GM13977 (cell line): ENCODE measurements around the gene NPSR1.

Source experiments
- DNase-seq: peaks from one replicate; pipeline ENCODE4 v3.0.0; 2012; ENCODE audit warnings: low spot score
- CTCF ChIP-seq: IDR thresholded peaks from 2 replicates; pipeline ENCODE4 v1.5.1; 2012; ENCODE audit warnings: mild to moderate bottlenecking, control low read depth; ENCODE audit not compliant: insufficient read depth; ENCODE audit errors: extremely low read depth, missing control alignments
- in situ Hi-C: fragments of 300-500 bp; cut with MboI; formaldehyde crosslinking; loops from one replicate; pipeline ENCODE4 v1.12.0; 2022; ENCODE audit warnings: low sequenced_read_pairs, low pct_unique_long_range_greater_than_20kb, mixed read lengths, inconsistent platforms; ENCODE audit not compliant: unreplicated experiment

NPSR1 gene

GRCh38 chr7:34748728-34749089, 90.7 kb downstream of the NPSR1 start:
- TF ChIP-seq CTCF, result no peak
- in situ Hi-C loops, result no loop called here
- no peak for DNase-seq

- no peak for DNase-seq
- in situ Hi-C loops, result no loop called here
- no peak for TF ChIP-seq CTCF
Measured at GRCh38 chr7:34749446-34749845, 91.4 kb downstream of the NPSR1 start.

DNA sequence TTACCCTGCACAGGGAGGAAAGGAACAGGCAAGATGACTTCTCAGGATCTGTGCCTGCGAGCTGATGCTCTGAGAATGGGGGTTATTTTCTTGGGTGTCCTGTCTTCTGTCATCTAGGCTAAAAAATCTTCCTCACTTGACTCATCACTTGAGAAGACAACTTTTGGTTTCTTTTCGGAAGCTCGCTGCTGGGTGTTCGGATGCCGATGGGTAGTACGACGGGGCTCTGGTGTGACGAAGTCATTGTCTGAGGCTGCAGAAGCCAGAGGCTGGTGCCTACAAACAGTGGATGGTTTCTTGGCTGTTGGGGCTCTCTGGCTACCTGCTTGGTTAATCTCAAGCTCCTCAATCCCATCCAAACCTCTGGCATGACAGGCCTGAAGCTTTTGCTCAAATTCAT, 92.2 kb downstream of the NPSR1 start:
- in situ Hi-C loops, result no loop called here
- TF ChIP-seq CTCF, result no peak
- DNase-seq, result no peak

- in situ Hi-C loops, result no loop called here
- no peak for DNase-seq
- TF ChIP-seq CTCF, result no peak
Measured at GRCh38 chr7:34750636-34751035, 92.6 kb downstream of the NPSR1 start.

GRCh38 chr7:34751725-34752643, 94.0 kb downstream of the NPSR1 start:
- DNase-seq, result no peak
- in situ Hi-C loops, result no loop called here
- TF ChIP-seq CTCF, result no peak

DNA sequence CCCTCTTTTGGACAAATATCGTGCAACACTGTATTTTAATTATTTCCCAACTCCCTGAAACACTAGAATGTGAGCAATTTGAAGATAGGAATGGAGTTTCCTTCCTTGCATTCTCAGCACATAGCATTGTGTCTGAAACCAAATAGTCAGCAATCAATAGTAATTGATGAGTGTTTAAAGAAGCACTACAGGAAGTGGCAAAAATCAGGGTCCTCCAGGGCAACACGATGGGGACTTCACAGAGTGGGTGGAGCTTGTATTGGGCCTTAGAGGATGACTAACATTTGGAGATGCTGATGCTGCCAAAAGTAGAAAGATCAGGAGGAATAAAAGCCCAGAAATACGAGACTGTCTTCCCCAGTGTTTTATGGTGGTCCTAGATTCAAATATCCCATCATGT, 94.9 kb downstream of the NPSR1 start:
- no peak for TF ChIP-seq CTCF
- no peak for DNase-seq
- in situ Hi-C loops, result no loop called here
